ENCODE results near the gene TINCR.

TINCR gene

GRCh38 chr19:5522106-5522505 is 45.6 kb downstream of the TINCR start:
- TF ChIP-seq, protein P1, sequence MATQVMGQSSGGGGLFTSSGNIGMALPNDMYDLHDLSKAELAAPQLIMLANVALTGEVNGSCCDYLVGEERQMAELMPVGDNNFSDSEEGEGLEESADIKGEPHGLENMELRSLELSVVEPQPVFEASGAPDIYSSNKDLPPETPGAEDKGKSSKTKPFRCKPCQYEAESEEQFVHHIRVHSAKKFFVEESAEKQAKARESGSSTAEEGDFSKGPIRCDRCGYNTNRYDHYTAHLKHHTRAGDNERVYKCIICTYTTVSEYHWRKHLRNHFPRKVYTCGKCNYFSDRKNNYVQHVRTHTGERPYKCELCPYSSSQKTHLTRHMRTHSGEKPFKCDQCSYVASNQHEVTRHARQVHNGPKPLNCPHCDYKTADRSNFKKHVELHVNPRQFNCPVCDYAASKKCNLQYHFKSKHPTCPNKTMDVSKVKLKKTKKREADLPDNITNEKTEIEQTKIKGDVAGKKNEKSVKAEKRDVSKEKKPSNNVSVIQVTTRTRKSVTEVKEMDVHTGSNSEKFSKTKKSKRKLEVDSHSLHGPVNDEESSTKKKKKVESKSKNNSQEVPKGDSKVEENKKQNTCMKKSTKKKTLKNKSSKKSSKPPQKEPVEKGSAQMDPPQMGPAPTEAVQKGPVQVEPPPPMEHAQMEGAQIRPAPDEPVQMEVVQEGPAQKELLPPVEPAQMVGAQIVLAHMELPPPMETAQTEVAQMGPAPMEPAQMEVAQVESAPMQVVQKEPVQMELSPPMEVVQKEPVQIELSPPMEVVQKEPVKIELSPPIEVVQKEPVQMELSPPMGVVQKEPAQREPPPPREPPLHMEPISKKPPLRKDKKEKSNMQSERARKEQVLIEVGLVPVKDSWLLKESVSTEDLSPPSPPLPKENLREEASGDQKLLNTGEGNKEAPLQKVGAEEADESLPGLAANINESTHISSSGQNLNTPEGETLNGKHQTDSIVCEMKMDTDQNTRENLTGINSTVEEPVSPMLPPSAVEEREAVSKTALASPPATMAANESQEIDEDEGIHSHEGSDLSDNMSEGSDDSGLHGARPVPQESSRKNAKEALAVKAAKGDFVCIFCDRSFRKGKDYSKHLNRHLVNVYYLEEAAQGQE (IDR thresholded peaks at IDR 0.05; ENCODE audit: insufficient read depth in 1 of 2, low read depth in 2 of 2, low read length in 2 of 2): no peak
- TF ChIP-seq SIN3A (IDR thresholded peaks at IDR 0.05; ENCODE audit: borderline replicate concordance, insufficient read depth, low read length): no peak
- no peak for TF ChIP-seq TAF1 (IDR thresholded peaks at IDR 0.05; ENCODE audit: borderline replicate concordance, insufficient read depth, low read length)
- no peak for TF ChIP-seq POLR2AphosphoS5 (IDR thresholded peaks at IDR 0.05; ENCODE audit: low read depth, low read length)
- no peak for TF ChIP-seq FOXP2 (optimal IDR thresholded peaks at IDR 0.05; ENCODE audit: borderline replicate concordance, extremely low read depth, extremely low read length, insufficient read depth)

GRCh38 chr19:5520501-5520900 is 47.3 kb downstream of the TINCR start:
- no peak for TF ChIP-seq FOXP2 (optimal IDR thresholded peaks at IDR 0.05; ENCODE audit: borderline replicate concordance, extremely low read depth, extremely low read length, insufficient read depth)
- no peak for TF ChIP-seq TAF1 (IDR thresholded peaks at IDR 0.05; ENCODE audit: borderline replicate concordance, insufficient read depth, low read length)
- no peak for TF ChIP-seq SIN3A (IDR thresholded peaks at IDR 0.05; ENCODE audit: borderline replicate concordance, insufficient read depth, low read length)
- TF ChIP-seq POLR2AphosphoS5 (IDR thresholded peaks at IDR 0.05; ENCODE audit: low read depth, low read length): no peak
- TF ChIP-seq, protein P1 (IDR thresholded peaks at IDR 0.05; ENCODE audit: insufficient read depth in 1 of 2, low read depth in 2 of 2, low read length in 2 of 2): no peak

- TF ChIP-seq FOXP2 (optimal IDR thresholded peaks at IDR 0.05; ENCODE audit: borderline replicate concordance, extremely low read depth, extremely low read length, insufficient read depth) (no peak), POLR2AphosphoS5 (IDR thresholded peaks at IDR 0.05; ENCODE audit: low read depth, low read length) (no peak), TAF1 (IDR thresholded peaks at IDR 0.05; ENCODE audit: borderline replicate concordance, insufficient read depth, low read length) (no peak), SIN3A (IDR thresholded peaks at IDR 0.05; ENCODE audit: borderline replicate concordance, insufficient read depth, low read length) (no peak)
- TF ChIP-seq, protein P1 (IDR thresholded peaks at IDR 0.05; ENCODE audit: insufficient read depth in 1 of 2, low read depth in 2 of 2, low read length in 2 of 2): no peak
Measured at GRCh38 chr19:5519076-5519475, 48.7 kb downstream of the TINCR start.

DNA sequence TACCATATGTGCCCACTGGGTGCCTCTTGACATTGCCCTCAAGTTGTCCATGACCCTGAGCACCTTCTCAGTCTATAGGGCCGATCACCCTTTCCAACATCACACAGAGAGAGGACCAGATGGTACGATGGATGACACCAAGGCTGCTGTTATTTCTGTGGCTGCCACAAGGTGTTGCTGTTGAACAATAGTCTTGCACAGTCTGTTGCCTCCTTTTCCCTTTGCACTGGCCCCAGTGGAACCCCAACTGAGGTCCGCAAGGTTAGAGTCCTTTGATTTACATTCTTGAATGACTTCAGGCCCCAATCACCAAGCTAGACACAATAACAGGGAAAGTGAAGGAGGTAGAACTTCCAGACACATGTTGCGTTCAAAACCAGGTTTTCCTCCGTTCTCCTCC is 52.0 kb downstream of the TINCR start:
- TF ChIP-seq FOXP2 (optimal IDR thresholded peaks at IDR 0.05; ENCODE audit: borderline replicate concordance, extremely low read depth, extremely low read length, insufficient read depth) (no peak), TAF1 (IDR thresholded peaks at IDR 0.05; ENCODE audit: borderline replicate concordance, insufficient read depth, low read length) (no peak)

DNA sequence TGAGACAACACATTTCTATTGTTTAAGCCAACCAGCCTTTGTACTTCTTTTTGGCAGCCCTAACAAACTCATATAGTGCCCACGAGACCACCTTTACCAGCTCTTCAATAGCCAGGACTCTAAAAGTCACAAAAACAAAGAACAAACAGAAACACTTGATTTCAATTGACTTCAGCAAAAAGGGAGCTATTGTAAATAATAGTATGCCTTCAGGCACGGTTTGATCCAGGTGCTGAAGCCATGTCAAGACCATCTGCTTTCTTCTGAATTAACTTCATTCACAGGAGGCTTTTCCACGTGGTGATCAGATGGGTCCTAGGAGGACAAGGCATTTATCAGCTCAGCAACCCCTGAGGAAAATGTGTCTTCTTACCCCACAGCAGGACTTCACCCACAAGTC is 53.8 kb downstream of the TINCR start:
- TF ChIP-seq SIN3A (IDR thresholded peaks at IDR 0.05; ENCODE audit: borderline replicate concordance, insufficient read depth, low read length) (no peak), TAF1 (IDR thresholded peaks at IDR 0.05; ENCODE audit: borderline replicate concordance, insufficient read depth, low read length) (no peak), FOXP2 (optimal IDR thresholded peaks at IDR 0.05; ENCODE audit: borderline replicate concordance, extremely low read depth, extremely low read length, insufficient read depth) (no peak), POLR2AphosphoS5 (IDR thresholded peaks at IDR 0.05; ENCODE audit: low read depth, low read length) (no peak)
- TF ChIP-seq, protein P1 (IDR thresholded peaks at IDR 0.05; ENCODE audit: insufficient read depth in 1 of 2, low read depth in 2 of 2, low read length in 2 of 2): no peak
